ENCODE data around the gene PRRG3. TPM values are rescaled to one million over a fixed set of nuclear protein-coding genes. Genes with fewer than 3 reads are reported as not detected.

Gene PRRG3
- total RNA-seq, 1 donor from 2014 or later = 0.99 TPM

GRCh38 chrX:151704041-151704663, 8.9 kb downstream of the PRRG3 start:
- DNase-seq (ENCODE audit: extremely low read depth, low read depth, low spot score) = no peak

GRCh38 chrX:151708821-151709220, 13.6 kb downstream of the PRRG3 start:
- no peak for DNase-seq (ENCODE audit: extremely low read depth, low read depth, low spot score)

- DNase-seq (ENCODE audit: extremely low read depth, low read depth, low spot score) = no peak
Observed at GRCh38 chrX:151710457-151710856, 15.2 kb downstream of the PRRG3 start.

GRCh38 chrX:151711154-151711553, 15.9 kb downstream of the PRRG3 start:
- DNase-seq (ENCODE audit: extremely low read depth, low read depth, low spot score) = no peak

- DNase-seq (ENCODE audit: extremely low read depth, low read depth, low spot score) = no peak
Observed at GRCh38 chrX:151711787-151712186, 16.5 kb downstream of the PRRG3 start.

GRCh38 chrX:151712253-151712652, 17.0 kb downstream of the PRRG3 start:
- DNase-seq (ENCODE audit: extremely low read depth, low read depth, low spot score) = no peak

GRCh38 chrX:151713849-151714248, 18.6 kb downstream of the PRRG3 start:
- DNase-seq (ENCODE audit: extremely low read depth, low read depth, low spot score) = no peak

- no peak for DNase-seq (ENCODE audit: extremely low read depth, low read depth, low spot score)
Observed at GRCh38 chrX:151714362-151714761, 19.1 kb downstream of the PRRG3 start.

GRCh38 chrX:151715752-151716151, 20.5 kb downstream of the PRRG3 start, which contains the start of gene FATE1:
Gene FATE1, plus strand, starts transcription at chrX:151716035. Its CDS starts 85 bp downstream, at chrX:151716120.
- DNase-seq (ENCODE audit: extremely low read depth, low read depth, low spot score) = no peak

- DNase-seq (ENCODE audit: extremely low read depth, low read depth, low spot score) = no peak
Observed at GRCh38 chrX:151722241-151722846, 27.1 kb downstream of the PRRG3 start.

GRCh38 chrX:151723156-151723760, 28.0 kb downstream of the PRRG3 start:
- DNase-seq (ENCODE audit: extremely low read depth, low read depth, low spot score) = no peak

- no peak for DNase-seq (ENCODE audit: extremely low read depth, low read depth, low spot score)
Observed at GRCh38 chrX:151724563-151725337, 29.5 kb downstream of the PRRG3 start.

GRCh38 chrX:151725338-151725614, 30.0 kb downstream of the PRRG3 start:
- DNase-seq (ENCODE audit: extremely low read depth, low read depth, low spot score) = no peak

- DNase-seq (ENCODE audit: extremely low read depth, low read depth, low spot score) = no peak
Observed at GRCh38 chrX:151726751-151727150, 31.5 kb downstream of the PRRG3 start.

GRCh38 chrX:151727346-151727745, 32.1 kb downstream of the PRRG3 start:
- DNase-seq (ENCODE audit: extremely low read depth, low read depth, low spot score) = no peak

- no peak for DNase-seq (ENCODE audit: extremely low read depth, low read depth, low spot score)
Observed at GRCh38 chrX:151729056-151729725, 33.9 kb downstream of the PRRG3 start.

GRCh38 chrX:151734446-151734845, 39.2 kb downstream of the PRRG3 start, which contains the start of gene CNGA2:
Gene CNGA2, plus strand, starts transcription at chrX:151734746. Its CDS starts 3,738 bp downstream, at chrX:151738484.
- DNase-seq (ENCODE audit: extremely low read depth, low read depth, low spot score) = no peak

- no peak for DNase-seq (ENCODE audit: extremely low read depth, low read depth, low spot score)
Observed at GRCh38 chrX:151735219-151735618, 40.0 kb downstream of the PRRG3 start.

- DNase-seq (ENCODE audit: extremely low read depth, low read depth, low spot score) = no peak
Observed at GRCh38 chrX:151736685-151737084, 41.4 kb downstream of the PRRG3 start.

- no peak for DNase-seq (ENCODE audit: extremely low read depth, low read depth, low spot score)
Observed at GRCh38 chrX:151737494-151737893, 42.2 kb downstream of the PRRG3 start.

GRCh38 chrX:151738751-151739150, 43.5 kb downstream of the PRRG3 start:
- DNase-seq (ENCODE audit: extremely low read depth, low read depth, low spot score) = no peak
